Astrocyte of the cerebellum (primary cell): ENCODE results near the gene PCNT.

ENCODE experiments used
- DNase-seq: peaks from one replicate; pipeline ENCODE4 v3.0.0-alpha.2; 2011; ENCODE audit warnings: low read depth
- H3K4me3 ChIP-seq: 2 replicates; pipeline ENCODE4 v1.5.1; 2011; ENCODE audit warnings: mild to moderate bottlenecking, low read depth, low read length, moderate library complexity
- CTCF ChIP-seq: IDR thresholded peaks from 2 replicates; pipeline ENCODE4 v1.5.1; 2012; ENCODE audit warnings: low read length, low read depth, moderate library complexity, mild to moderate bottlenecking; ENCODE audit errors: missing control alignments
- in situ Hi-C: cut with HindIII; loops from 2 replicates; pipeline ENCODE4 v1.10.0; 2017; ENCODE audit warnings: low sequenced_read_pairs

The PCNT gene

DNA sequence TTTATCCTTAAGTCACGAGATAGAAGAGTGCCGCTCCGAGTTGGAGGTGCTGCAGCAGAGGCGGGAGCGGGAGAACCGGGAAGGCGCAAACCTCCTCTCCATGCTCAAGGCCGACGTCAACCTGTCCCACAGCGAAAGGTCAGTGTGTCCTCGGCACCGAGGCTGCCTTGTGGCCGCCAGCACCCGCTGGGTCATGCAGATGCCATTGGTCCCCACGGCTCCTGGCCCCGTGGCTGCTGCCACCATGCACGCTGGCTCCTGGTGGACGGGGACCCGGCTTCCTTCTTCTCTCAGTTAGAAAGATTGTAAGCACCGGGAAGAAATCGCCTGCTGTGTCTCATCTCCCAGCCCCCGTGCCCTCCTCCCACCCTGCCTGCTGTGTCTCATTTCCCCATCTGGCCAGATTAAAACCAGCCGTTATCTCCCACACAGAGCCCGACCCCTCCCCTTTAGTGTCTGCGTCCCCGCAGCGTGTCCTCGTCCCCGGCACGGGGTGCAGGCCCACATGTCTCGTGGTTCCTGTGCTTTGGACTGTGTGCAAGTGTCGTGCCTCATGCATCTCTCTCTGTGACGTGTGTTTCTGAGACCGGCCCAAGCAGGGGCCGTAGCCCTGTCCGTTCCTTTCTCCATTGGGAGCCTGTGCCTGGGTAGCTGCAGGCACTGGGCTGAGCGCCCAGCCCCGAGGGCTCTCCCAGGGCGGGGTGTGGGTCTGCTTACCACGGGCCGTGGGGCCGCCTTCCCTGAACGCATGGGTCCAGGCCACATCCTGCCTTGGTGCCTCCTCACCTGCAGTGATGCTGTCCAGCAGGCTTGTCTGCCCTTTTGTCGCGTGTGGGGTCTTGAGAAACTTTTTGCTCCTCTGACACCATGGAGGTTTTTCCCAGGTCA is 62.1 kb downstream of the PCNT start:
- in situ Hi-C loops, result no loop called here
- TF ChIP-seq CTCF, result no peak
- H3K4me3 ChIP-seq, result no peak overlapping the region
- DNase-seq, result no peak

- DNase-seq, result no peak
- no peak for TF ChIP-seq CTCF
- H3K4me3 ChIP-seq, result no peak overlapping the region
- in situ Hi-C loops, result no loop called here
These were observed 62.8 kb downstream of the PCNT start for GRCh38 chr21:46386734-46387088.

- H3K4me3 ChIP-seq, result no peak overlapping the region
- in situ Hi-C loops, result no loop called here
- no peak for TF ChIP-seq CTCF
These were observed 64.4 kb downstream of the PCNT start for GRCh38 chr21:46388206-46388880.

DNA sequence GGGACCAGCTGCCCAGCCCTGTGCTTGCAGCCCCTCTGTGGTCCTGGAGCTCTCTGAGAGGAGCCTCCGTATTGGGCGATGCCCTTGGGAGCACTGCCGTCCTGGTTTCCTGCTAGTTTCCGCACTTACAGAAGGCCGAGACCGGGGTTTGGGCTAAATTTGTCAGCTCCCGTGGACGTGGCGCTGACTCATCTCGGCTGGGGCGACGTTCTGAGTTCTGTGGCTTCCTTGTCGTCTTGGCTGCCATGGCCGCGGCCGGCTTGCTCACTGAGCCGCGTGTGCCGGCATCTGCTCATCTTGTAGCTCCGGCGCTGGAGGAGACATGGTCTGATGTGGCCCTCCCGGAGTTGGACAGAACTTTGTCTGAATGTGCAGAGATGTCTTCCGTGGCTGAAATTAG is 64.9 kb downstream of the PCNT start:
- H3K4me3 ChIP-seq, result no peak overlapping the region
- in situ Hi-C loops, result no loop called here
- TF ChIP-seq CTCF, result no peak
- DNase-seq, result no peak

More at GRCh38 chr21:46388206-46388880, 64.4 kb downstream of the PCNT start:
- DNase-seq, result no peak

GRCh38 chr21:46390603-46391545 is 66.9 kb downstream of the PCNT start:
- no peak for TF ChIP-seq CTCF
- in situ Hi-C loops, result loop anchor here (5.0 kb wide), 1 partner anchor 36 kb away; no protein-coding TSS in a partner anchor
- no peak for DNase-seq

GRCh38 chr21:46391773-46392172 is 67.8 kb downstream of the PCNT start:
- DNase-seq, result no peak
- in situ Hi-C loops, result loop anchor here (5.0 kb wide), 1 partner anchor 36 kb away; no protein-coding TSS in a partner anchor
- TF ChIP-seq CTCF, result no peak
- H3K4me3 ChIP-seq, result no peak overlapping the region

More at GRCh38 chr21:46390603-46391545, 66.9 kb downstream of the PCNT start:
- no peak overlapping the region for H3K4me3 ChIP-seq
